HG03064 (cell line): ENCODE measurements around the gene ZC2HC1C.
"Not testable (repeated sequence)": the region's sequence is repeated elsewhere in the genome, so short reads cannot be mapped to it uniquely, and the experiment has no call there.

ENCODE experiments used
- ATAC-seq: cut with Tn5 transposase; IDR thresholded peaks from one replicate; pipeline ENCODE4 v1.9.1; 2021; ENCODE audit warnings: low read depth; ENCODE audit not compliant: unreplicated experiment

The ZC2HC1C gene

DNA sequence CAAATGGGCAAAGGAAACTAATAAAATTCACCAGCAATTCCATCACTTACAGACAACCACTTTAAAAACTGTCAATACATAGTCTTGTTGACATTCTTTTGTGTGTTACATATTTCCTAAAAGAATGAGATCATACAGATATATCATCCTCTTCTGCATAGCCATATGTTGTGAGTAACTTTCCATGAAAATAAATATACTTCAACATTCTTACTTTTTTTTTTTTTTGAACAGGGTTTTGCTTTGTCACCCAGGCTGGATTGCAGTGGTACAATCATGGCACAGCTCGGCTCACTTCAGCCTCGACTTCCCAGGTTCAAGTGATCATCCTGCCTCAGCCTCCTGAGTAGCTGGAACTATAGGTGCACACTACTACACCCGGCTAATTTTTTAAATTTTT is 20.9 kb downstream of the ZC2HC1C start:
- no peak for ATAC-seq

DNA sequence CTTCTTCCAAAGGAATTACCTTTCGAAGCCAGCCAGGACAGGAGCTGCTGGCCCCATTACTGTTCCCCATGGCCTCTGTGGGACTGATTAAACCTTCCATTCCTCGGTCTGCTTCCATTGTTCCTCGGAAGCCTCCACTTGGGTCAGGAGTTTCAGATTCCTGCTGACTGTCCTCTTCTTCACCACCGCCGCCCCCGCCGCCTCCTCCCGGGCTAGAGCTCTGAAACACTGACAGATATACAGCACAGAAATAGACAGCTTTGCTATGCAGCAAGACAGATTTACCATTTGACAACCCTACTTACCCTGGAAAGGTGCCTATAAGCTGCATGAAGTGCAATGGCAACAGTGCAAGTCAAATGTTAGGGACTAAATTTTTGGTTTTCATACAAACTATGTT is 21.8 kb downstream of the ZC2HC1C start:
- ATAC-seq = no peak

DNA sequence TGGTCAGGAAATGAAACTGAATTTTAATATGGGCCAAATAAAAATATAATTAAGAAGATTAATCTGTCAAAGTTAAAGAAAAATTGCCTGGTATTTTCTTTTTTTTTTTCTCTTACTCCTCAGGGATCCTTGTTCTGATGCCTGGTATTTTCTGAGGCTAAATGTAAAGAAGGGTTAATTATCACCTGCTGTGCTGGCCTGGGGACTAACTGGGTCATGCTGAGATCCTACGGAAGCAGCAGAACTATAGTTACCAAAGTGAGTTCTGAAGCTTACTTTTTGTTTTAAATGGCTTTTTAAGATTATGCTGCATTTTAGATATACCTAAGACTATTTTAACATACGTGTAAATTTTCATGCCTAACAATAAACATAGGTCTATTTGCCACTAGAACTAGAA is 23.3 kb downstream of the ZC2HC1C start:
- ATAC-seq = no peak

DNA sequence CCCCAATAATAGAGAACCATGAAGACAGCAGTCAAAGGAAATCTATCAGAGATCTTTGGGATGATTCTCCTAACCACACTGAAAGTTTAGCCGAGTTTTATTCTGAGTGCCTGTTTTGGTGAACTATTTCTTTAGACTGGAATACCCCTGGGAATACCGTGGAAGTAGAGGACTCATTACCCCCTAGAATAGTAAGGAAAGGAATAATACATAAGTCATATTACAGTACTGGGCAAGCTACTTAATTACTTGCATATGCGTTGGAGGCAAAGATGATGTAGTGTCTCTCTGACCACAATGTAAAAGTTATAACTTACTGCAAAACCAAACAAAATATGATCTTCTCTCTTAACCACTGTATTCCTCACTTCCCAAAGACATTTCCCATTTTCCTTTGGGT is 25.5 kb downstream of the ZC2HC1C start:
- no peak for ATAC-seq

DNA sequence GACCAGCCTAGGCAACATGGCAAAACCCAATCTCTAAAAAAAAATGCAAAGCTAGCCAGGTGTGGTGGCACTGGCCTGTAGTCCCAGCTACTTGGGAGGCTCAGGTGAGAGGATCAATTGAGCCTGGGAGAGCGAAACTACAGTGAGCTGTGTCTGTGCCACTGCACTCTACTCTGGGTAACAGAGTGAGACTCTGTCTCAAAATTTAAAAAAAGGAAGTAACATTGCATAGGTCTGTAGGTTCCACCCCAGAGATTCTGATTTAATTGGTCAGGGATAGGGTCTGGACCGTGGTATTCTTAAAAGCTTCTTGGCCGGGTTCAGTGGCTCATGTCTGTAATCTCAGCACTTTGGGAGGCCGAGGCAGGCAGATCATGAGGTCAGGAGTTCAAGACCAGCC is 26.2 kb downstream of the ZC2HC1C start:
- no peak for ATAC-seq

DNA sequence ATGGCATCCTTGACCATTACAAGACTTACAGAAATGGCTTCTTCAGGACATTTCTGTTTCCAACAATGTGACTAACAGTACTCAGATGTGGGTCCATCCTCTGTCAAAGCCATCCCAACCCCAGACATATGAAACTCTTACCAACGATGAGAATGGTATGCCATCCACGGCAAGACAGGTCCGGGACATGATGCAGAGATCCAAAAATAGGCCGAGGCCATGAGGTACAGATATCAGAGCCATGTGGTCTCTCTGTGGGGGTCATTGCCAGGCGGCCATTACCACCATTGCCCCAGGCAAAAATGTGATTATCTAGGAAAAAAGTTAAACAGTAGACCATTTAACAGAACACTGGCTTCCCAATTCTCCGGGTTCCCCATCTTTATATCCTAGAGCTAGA is 27.5 kb downstream of the ZC2HC1C start:
- ATAC-seq = no peak

DNA sequence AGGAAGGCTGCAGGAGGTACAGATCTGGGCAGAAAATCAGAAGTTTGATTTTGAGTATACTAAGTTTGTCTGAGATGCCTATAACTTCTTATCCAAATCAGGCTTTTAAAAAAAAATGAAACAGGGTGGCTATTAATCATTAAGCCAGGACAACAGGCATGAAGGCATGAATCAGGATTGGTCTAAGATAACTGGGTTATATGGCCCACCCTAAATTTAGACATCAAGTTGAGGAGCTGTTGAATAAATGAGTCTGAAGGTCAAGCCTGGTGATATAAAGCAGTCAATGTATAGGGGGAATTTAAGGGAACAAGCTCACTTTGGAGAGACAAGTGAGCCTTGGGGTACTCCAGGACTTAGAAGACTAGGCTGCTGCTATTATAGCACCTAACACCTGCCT is 28.8 kb downstream of the ZC2HC1C start:
- ATAC-seq = no peak

DNA sequence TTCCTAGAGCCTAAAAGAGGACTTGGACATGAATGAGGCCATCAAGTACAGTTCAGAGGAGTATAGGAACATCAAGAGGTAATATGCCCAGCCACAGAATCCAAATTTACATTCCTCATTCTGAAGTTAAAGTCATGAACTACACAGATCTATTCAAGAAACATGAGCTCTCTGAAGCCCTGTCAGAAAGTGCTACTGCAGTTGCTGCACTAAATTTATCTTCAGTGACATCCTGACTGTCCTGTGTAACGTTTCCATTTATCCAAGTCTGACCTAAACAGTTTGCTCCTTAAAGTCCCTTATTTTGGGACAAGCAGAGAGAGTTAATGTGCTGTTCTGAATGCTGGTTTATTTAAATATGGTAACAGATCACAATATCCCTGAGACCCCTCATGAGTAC is 29.2 kb downstream of the ZC2HC1C start:
- no peak for ATAC-seq

DNA sequence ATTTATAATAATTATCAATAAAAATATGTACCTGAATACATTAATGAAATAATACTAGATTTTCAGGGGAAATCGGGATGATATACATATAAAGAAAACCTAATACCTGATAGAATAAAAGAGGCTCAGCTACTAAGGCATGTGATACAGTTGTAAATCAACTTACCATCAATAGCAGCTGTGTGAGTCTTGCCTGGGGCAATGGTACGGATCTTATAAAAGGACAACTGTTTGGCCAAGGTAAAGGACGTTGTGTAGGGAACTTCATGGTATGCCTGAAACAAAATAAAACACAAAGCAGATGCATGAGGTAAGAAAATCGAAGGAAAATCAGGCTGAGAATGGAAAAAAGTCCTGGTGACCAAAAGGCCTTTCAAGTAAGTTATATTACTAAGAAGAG is 32.0 kb downstream of the ZC2HC1C start:
- ATAC-seq = no peak

DNA sequence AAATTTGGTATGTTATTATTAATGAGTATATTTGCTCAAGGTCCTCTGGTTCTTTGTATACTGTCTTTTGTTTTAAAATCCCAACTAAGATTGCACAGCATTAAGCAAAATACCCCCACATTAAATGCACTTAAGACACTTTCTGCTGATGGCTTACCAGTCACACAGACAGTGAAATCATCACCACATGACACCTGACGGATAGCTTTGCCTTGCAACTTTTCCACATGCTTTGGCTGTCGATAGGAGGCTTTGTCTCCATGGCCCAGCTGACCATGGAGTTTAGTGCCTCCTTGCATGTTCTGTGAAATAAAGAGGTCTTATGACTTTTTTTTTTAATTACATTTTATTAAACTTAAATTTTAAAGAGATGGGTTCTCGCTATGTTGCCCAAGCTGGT is 37.7 kb downstream of the ZC2HC1C start:
- ATAC-seq = no peak

DNA sequence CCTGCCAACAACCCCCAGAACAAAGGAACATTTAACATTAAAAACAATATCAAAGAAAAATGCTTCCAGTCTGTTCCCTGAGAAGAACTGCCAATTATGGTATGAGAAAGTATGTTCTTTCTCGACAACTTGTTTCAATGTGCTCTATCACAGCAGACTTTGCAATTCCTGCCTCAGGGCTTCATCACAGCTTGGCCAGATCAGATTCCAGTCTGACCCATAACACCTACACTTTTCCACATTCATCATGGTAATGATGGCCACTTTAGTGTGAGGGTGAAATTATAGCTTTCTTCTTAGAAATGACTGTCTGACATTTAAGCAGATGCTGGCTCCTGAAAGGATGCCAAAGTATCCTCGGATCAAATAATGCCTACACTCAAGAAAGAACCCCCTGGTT is 40.4 kb downstream of the ZC2HC1C start:
- no peak for ATAC-seq

DNA sequence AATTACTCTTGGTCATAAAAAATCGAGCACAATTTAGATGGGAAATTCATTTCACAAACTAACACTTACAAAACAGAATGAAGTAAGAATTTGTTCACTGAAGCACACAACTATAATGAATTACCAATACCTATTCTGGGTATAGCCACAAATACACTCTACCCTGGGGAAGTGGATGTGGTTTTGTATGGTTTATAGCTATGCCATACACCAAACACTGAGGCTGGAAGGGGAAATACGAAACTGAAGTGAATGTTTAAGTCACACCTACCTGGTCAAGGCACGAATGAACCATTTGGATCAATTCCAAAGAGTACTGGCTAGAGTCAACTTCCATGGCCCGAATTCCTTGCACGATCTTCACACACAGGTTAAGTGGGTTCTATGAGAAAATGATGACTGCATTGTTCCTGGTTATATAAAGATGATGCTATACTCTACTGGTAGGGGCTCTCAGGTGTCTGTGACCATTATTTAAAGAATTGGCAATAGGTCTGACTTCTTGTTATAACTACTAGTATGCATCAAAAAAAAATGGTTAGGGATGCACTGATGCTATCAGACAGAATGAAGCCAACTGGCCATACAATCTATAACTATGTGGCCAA is 44.6 kb downstream of the ZC2HC1C start:
- no peak for ATAC-seq

DNA sequence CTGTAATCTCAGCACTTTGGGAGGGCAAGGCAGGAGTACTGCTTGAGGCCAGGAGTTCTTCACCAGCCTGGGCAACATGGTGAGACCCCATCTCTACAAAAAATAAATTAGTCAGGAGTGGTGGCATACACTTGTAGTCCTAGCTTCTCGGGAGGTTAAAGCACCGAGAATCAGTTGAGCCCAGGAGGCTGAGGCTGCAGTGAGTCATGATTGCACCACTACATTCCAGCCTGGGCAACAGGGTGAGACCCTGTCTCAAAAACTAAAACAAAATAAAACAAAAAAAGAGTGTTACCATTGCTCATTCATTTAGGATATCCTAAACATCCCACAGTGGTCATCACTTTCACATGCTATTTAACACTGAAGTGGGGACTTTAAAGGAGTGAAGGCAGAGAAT is 49.6 kb downstream of the ZC2HC1C start:
- ATAC-seq = no peak

DNA sequence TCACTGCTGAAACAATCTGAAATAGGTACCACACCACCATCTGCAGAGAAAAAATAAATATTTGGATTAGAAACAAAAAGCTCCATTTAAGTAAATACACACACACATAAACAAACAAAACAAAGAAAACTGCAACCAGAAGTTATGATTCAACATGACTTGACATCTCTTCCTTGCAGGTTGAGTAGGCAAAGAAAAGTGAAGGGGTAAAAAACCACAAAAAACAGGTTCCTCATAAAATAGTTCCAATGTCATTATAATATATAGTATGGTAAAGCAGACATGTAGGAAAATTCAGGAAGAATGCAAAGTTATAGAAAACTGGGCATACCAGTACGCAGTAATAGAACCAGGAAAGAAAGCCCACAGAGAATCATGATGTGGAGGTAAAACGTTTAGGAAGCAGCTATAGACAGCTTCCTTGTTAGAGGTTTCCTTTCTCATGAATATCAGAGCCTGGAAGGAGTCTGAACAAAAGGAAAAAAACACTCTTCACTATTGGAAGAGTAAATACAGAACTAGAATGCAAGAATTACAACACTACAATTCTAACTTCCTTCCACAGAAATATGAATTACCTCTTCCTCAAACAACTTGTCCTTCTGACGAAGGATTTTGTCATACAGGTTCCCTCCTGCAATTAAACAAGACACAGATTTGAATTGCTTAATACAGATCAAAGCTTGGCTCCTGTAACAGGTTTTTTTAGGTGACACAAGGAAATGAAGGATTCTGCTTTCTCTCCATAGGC is 51.3 kb downstream of the ZC2HC1C start:
- ATAC-seq = no peak

DNA sequence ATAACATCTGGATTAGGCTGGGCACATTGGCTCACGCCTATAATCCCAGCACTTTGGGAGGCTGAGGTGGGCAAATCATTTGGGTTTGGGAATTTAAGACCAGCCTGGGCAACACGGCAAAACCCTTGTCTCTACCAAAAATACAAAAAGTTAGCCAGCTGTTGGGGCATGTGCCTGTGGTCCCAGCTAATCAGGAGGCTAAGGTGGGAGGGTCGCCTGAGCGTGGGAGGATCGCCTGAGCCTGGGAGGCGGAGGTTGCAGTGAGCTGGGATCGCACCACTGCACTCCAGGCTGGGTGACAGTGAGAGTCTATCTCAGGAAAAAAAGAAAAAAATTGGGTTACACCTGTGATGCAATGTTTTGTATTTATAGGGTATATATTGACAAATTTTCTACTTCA is 52.1 kb downstream of the ZC2HC1C start:
- ATAC-seq = no peak

DNA sequence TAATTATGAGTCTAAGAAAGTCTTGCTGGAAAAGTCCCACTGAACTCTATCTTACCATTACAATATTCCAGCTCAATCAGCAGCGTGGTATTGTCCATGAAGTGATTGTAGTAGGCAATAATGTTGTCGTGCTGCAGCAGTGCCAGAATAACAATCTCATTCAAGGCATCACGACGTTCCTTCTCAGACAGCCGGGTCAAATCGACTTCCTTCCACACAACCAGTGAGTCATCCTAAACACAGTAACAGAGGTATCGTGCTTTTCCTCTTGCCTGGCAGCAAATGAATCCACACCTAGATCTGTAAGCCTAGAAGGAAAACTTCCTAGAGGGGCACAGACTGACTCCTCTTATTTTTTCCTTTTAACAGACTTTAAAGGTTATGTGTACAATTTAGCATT is 54.5 kb downstream of the ZC2HC1C start:
- no peak for ATAC-seq

DNA sequence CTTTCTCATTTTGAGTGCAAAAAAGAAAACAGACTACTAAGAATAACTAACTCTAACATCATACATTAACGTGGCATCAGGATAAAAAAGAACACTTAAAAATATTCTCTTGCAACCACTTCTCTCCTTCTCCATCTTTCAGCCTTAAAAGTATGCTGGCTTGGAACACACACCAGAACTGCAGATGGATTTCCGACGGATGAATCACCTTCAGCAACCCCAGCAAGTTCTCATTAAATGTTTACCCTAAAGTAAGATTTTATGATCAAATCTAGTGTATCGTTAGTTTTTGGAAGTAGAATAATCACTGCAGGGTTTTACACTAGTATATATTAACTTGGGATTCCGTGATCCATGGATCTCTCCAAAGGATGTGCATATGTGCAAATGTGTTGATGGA is 56.2 kb downstream of the ZC2HC1C start:
- no peak for ATAC-seq

DNA sequence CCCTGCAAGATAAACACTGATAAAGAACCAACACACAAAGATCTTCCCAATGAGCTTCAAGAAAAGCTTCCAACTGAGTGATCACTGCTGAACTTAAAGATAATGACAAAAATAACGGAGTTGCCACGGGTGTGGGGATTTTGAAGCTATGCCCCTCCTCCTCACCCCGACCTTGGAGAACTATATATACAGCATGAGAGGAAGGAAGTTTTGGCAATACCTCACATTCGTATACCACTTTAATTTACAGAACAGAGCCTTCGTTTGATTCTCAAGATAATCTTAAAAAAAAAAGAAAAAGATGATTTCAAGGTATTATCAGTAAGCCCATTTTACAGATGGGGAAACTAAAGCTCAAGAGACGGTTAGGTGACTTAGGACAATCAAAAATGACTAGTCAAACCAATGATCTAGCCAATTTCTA is 56.7 kb downstream of the ZC2HC1C start:
- no peak for ATAC-seq

DNA sequence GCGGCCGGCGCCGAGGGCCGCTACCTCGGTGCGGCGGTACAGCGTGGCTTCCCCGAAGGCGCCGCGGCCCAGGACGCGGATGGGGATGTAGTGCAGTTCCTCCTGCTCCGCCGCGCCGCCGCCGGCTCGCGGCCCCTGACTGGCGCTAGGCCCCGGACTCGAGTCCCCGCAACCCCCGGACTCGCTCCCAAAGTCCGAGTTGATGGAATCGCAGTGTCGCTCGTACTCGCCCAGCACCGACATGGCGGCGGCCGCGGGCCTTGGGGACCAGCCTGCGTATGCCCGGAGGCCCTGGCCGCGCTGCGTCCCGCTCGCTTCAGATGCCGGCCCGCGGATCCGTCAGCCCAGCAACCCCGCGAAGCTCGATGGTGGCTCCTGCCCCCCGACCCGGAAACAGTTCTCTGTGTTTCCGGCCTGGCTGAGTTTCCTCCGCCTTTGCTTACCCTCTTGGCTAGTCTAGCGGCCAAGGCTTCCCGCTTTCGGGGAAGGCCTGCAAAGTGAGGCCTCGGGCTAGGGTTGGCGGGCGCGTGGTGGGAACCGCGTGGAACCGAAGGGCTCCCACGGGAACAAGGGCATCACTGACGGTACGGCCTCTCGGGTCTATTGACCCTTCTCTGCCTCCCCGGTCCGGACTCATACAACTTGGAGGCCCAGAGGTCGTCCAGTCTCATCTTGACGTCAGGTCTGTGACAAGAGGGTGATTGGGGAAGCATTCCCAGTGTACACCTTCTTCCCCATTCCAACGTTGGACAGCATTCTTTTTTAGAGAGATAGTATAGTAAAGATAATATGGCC is 57.4 kb downstream of the ZC2HC1C start, which contains the start of gene NEK9:
NEK9 (minus strand) TSS at position 370 of the 795 bp plus-strand sequence; CDS start at position 243, 127 bp downstream.
- ATAC-seq = peak; percentile 75

DNA sequence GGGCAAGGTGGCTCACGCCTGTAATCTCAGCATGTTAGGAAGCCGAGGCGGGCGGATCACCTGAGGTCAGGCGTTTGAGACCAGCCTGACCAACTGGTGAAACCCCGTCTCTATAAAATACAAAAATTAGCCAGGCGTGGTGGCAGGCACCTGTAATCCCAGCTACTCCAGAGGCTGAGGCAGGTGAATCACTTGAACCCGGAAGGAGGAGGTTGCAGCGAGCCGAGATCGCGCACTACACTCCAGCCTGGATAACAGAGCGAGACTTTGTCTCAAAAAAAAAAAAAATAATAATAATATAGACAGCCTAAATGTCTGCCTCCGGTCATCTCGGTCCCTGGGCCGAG is 58.0 kb downstream of the ZC2HC1C start:
- not testable (repeated sequence) for ATAC-seq

DNA sequence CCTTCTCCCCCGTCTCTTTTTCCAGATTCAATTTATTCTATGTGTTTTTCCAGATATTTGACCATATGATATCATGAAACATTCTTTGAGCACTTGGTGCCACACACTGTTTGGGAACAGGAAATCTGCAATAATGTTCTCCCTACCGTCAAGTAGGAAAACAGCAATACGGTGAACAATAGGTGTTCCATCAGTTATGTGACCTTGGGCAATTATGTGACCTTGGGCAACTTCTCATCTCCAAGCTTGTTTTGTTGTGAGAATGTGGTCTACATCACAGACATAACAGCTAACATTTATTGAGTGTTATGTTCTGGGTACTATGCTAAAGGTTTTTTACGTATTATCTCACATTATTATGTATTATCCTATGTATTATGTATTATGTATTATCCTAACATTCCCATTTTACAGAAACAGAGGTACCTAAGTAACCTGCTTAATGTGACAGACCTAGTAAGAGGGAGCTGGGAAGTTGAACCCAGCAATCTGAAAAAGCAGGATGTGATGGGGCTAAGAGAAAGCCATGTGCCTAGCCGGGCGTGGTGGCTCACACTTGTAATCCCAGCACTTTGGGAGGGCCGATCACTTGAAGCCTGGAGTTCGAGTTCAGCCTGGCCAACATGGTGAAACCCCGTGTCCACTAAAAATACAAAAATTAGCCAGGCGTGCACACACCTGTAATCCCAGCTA is 58.6 kb downstream of the ZC2HC1C start:
- no peak for ATAC-seq
